ENCODE measurements around the gene ZNF385B. TPM values are rescaled to one million over a fixed set of nuclear protein-coding genes. Genes with fewer than 3 reads are reported as not detected.

The ZNF385B gene
- polyA plus RNA-seq, 1 of the 3 experiments (the other 2 are of a cell fraction), result 0.16 TPM

DNA sequence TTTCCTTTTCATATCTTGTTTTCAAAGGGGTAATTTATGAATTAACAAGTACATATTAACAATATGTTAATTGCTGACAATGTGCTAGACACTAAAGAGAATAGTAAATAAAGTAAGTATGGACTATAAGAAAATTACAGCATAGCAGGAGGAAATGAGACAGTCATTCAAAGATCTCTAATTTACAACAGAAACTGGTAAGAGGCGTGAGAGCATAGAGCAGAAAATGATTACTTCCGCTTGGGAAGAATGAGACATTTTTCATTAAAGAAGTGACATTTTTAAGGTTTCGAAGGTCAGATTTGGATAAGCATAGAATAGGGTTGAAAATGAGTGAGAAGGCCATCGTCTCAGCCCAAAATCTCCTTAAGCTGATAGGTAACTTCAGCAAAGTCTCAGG is 412.4 kb downstream of the ZNF385B start:
- 83% methylated on average over 4 of the region's 4 CpGs for WGBS (ENCODE audit: low lambda C conversion rate)
- no peak overlapping the region for H3K9ac ChIP-seq

GRCh38 chr2:179447839-179448447 is 413.5 kb downstream of the ZNF385B start:
- Histone ChIP-seq H3K27ac (ENCODE audit: low read depth in 2 of 2, low read length in 1 of 2) (no peak overlapping the region), H3K4me2 (no peak overlapping the region), H3K9me3 (no peaks in the 10 kb centered on the region), H3K4me3 (ENCODE audit: low read depth in 2 of 2, low read length in 1 of 2) (no peak overlapping the region), H2AFZ (ENCODE audit: low read depth) (no peak overlapping the region), H3F3A (replicated peaks; ENCODE audit: insufficient read depth) (no peaks in the 10 kb centered on the region), H3K4me1 (ENCODE audit: control insufficient read depth in 1 of 2, insufficient read depth in 2 of 2, low read depth in 1 of 2, low read length in 1 of 2) (no peaks in the 10 kb centered on the region; a peak in 1 of 4 replicates), H3K27me3 (ENCODE audit: insufficient read depth) (no peaks in the 10 kb centered on the region), H4K20me1 (ENCODE audit: insufficient read depth) (no peaks in the 10 kb centered on the region), H3K9me2 (no peaks in the 10 kb centered on the region), H3K36me3 (replicated peaks in 1 of 2; ENCODE audit: control insufficient read depth in 1 of 2, insufficient read depth in 2 of 2, low read length in 1 of 2) (no peaks in the 10 kb centered on the region), H3K79me2 (ENCODE audit: insufficient read depth) (no peaks in the 10 kb centered on the region), H3K9ac (no peak overlapping the region)
- 41% methylated on average over 1 of the region's 1 CpG for WGBS (ENCODE audit: low lambda C conversion rate)
- CTCF ChIA-PET, result interaction anchor here (1.2 to 1.9 kb wide), 3 partner anchors 9 to 25 kb away, joined by 3 to 6 read pairs (median 5); no protein-coding TSS in a partner anchor
- POLR2A ChIA-PET, result no interaction called here
- DNase-seq, result no peak
- no peak for TF ChIP-seq GABPA (IDR thresholded peaks at IDR 0.05; ENCODE audit: low read depth)
- peak; percentile 23; the same call in 1 of the 2 replicates for TF ChIP-seq CTCF (IDR thresholded peaks at IDR 0.05)
- TF ChIP-seq SIN3A (IDR thresholded peaks at IDR 0.05; ENCODE audit: borderline replicate concordance, low read depth, low read length), result no peak

More for the DNA sequence above, 412.4 kb downstream of the ZNF385B start:
- ChIA-PET POLR2A (no interaction called here), CTCF (interaction anchor here (1.9 kb wide), 1 partner anchor 26 kb away, joined by 6 read pairs; no protein-coding TSS in a partner anchor)
- Histone ChIP-seq H3K9me2 (no peaks in the 10 kb centered on the region), H3K27me3 (ENCODE audit: insufficient read depth) (no peaks in the 10 kb centered on the region), H3K27ac (ENCODE audit: low read depth in 2 of 2, low read length in 1 of 2) (no peak overlapping the region), H4K20me1 (ENCODE audit: insufficient read depth) (no peaks in the 10 kb centered on the region), H3F3A (replicated peaks; ENCODE audit: insufficient read depth) (peaks cover 4% of the 10 kb centered on the region), H3K4me2 (no peak overlapping the region), H3K79me2 (ENCODE audit: insufficient read depth) (no peaks in the 10 kb centered on the region), H3K36me3 (replicated peaks in 1 of 2; ENCODE audit: control insufficient read depth in 1 of 2, insufficient read depth in 2 of 2, low read length in 1 of 2) (no peaks in the 10 kb centered on the region), H3K9me3 (no peaks in the 10 kb centered on the region), H3K4me1 (ENCODE audit: control insufficient read depth in 1 of 2, insufficient read depth in 2 of 2, low read depth in 1 of 2, low read length in 1 of 2) (no peaks in the 10 kb centered on the region; a peak in 1 of 4 replicates), H2AFZ (ENCODE audit: low read depth) (no peak overlapping the region), H3K4me3 (ENCODE audit: low read depth in 2 of 2, low read length in 1 of 2) (no peak overlapping the region)
- TF ChIP-seq, protein P1, sequence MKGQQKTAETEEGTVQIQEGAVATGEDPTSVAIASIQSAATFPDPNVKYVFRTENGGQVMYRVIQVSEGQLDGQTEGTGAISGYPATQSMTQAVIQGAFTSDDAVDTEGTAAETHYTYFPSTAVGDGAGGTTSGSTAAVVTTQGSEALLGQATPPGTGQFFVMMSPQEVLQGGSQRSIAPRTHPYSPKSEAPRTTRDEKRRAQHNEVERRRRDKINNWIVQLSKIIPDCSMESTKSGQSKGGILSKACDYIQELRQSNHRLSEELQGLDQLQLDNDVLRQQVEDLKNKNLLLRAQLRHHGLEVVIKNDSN (IDR thresholded peaks at IDR 0.05; ENCODE audit: borderline replicate concordance, low read depth), result no peak
- TF ChIP-seq RXRA (IDR thresholded peaks at IDR 0.05; ENCODE audit: borderline replicate concordance, low read depth) (no peak), POLR2AphosphoS5 (IDR thresholded peaks at IDR 0.05; ENCODE audit: low read depth, low read length) (no peak)
- DNase-seq, result no peak

DNA sequence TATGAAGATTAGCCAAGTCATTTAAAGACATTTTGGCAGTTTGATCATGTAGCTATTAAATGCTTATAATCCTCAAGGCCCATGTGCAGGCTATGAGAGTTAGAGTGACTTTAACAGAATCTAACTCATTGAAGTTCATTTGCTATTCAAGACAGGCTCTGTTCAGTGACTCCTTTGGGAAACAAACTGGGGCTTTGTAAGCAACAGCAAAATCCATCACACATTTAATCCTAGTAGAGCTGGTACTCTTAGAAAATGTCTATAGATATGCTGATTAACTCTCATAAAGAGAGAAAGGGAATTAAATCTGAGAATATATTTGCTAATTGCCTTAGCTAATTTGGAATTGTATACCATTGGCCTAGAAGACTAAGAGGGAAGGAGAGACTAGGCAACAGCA is 414.0 kb downstream of the ZNF385B start:
- no peak overlapping the region for H3K4me2 ChIP-seq
- no peaks in the 10 kb centered on the region; a peak in 1 of 4 replicates for H3K4me1 ChIP-seq (ENCODE audit: control insufficient read depth in 1 of 2, insufficient read depth in 2 of 2, low read depth in 1 of 2, low read length in 1 of 2)
- H3F3A ChIP-seq (replicated peaks; ENCODE audit: insufficient read depth), result no peaks in the 10 kb centered on the region
- no peak overlapping the region for H3K4me3 ChIP-seq (ENCODE audit: low read depth in 2 of 2, low read length in 1 of 2)
- H3K27me3 ChIP-seq (ENCODE audit: insufficient read depth), result no peaks in the 10 kb centered on the region
- no peak for DNase-seq
- ChIA-PET CTCF (interaction anchor here (1.2 to 1.9 kb wide), 3 partner anchors 9 to 25 kb away, joined by 3 to 6 read pairs (median 5); no protein-coding TSS in a partner anchor), POLR2A (no interaction called here)
- no peaks in the 10 kb centered on the region for H3K79me2 ChIP-seq (ENCODE audit: insufficient read depth)
- H2AFZ ChIP-seq (ENCODE audit: low read depth), result no peak overlapping the region
- TF ChIP-seq EP300 (IDR thresholded peaks at IDR 0.05; ENCODE audit: borderline replicate concordance in 1 of 2, low read depth in 1 of 2, low read length in 1 of 2) (no peak), YY1 (IDR thresholded peaks at IDR 0.05; ENCODE audit: low read depth) (no peak)
- TF ChIP-seq, protein P2, sequence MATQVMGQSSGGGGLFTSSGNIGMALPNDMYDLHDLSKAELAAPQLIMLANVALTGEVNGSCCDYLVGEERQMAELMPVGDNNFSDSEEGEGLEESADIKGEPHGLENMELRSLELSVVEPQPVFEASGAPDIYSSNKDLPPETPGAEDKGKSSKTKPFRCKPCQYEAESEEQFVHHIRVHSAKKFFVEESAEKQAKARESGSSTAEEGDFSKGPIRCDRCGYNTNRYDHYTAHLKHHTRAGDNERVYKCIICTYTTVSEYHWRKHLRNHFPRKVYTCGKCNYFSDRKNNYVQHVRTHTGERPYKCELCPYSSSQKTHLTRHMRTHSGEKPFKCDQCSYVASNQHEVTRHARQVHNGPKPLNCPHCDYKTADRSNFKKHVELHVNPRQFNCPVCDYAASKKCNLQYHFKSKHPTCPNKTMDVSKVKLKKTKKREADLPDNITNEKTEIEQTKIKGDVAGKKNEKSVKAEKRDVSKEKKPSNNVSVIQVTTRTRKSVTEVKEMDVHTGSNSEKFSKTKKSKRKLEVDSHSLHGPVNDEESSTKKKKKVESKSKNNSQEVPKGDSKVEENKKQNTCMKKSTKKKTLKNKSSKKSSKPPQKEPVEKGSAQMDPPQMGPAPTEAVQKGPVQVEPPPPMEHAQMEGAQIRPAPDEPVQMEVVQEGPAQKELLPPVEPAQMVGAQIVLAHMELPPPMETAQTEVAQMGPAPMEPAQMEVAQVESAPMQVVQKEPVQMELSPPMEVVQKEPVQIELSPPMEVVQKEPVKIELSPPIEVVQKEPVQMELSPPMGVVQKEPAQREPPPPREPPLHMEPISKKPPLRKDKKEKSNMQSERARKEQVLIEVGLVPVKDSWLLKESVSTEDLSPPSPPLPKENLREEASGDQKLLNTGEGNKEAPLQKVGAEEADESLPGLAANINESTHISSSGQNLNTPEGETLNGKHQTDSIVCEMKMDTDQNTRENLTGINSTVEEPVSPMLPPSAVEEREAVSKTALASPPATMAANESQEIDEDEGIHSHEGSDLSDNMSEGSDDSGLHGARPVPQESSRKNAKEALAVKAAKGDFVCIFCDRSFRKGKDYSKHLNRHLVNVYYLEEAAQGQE (IDR thresholded peaks at IDR 0.05; ENCODE audit: low read depth, low read length), result no peak
- H3K36me3 ChIP-seq (replicated peaks in 1 of 2; ENCODE audit: control insufficient read depth in 1 of 2, insufficient read depth in 2 of 2, low read length in 1 of 2), result no peaks in the 10 kb centered on the region
- no peak overlapping the region for H3K9ac ChIP-seq
- H3K9me3 ChIP-seq, result no peaks in the 10 kb centered on the region
- H4K20me1 ChIP-seq (ENCODE audit: insufficient read depth), result no peaks in the 10 kb centered on the region
- no peak overlapping the region for H3K27ac ChIP-seq (ENCODE audit: low read depth in 2 of 2, low read length in 1 of 2)
- no peaks in the 10 kb centered on the region for H3K9me2 ChIP-seq
